ENCODE data around the gene SMAP2. TPM values are rescaled to one million over a fixed set of nuclear protein-coding genes. Genes with fewer than 3 reads are reported as not detected.

SMAP2 gene
- total RNA-seq, 1 donor from 2014 or later = 220 TPM

DNA sequence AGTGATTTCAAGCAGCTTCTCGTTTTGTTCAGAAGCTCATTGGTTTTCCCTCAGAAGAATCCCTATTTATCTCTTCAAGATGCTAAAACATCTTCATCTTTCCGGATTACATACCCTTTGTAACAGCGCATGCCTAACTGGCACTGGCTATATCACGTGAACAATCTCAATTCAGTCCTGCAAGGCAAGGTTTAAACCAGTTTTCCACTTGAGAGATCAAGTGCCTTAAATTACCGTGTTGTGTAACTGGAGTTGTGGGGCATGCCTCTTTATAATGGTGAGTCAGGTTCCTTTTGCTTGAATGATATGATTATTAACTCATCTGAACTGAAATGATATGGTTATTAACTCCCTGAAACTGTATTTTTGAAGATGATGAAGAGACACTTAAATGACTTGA lies 65.7 kb downstream of the SMAP2 start:
- ATAC-seq (ENCODE audit: low read depth) = no peak
- Mint-ChIP-seq H3K27ac (no peak overlapping the region), H3K9me3 (no peaks in the 10 kb centered on the region), H3K27me3 (no peaks in the 10 kb centered on the region), H3K36me3 (ENCODE audit: low read depth) (peaks cover 3% of the 10 kb centered on the region), H3K4me3 (no peak overlapping the region), H3K4me1 (peaks cover 4% of the 10 kb centered on the region)
- ChIA-PET CTCF (interaction anchor here (1.0 to 3.3 kb wide), 5 partner anchors 57 to 295 kb away, joined by 3 to 31 read pairs (median 6); no protein-coding TSS in a partner anchor), POLR2A (no interaction called here)
- intact Hi-C loops (cut with micrococcal nuclease) = no loop called here
- TF ChIP-seq CTCF (IDR thresholded peaks at IDR 0.05) = no peak
- DNase-seq = no peak

DNA sequence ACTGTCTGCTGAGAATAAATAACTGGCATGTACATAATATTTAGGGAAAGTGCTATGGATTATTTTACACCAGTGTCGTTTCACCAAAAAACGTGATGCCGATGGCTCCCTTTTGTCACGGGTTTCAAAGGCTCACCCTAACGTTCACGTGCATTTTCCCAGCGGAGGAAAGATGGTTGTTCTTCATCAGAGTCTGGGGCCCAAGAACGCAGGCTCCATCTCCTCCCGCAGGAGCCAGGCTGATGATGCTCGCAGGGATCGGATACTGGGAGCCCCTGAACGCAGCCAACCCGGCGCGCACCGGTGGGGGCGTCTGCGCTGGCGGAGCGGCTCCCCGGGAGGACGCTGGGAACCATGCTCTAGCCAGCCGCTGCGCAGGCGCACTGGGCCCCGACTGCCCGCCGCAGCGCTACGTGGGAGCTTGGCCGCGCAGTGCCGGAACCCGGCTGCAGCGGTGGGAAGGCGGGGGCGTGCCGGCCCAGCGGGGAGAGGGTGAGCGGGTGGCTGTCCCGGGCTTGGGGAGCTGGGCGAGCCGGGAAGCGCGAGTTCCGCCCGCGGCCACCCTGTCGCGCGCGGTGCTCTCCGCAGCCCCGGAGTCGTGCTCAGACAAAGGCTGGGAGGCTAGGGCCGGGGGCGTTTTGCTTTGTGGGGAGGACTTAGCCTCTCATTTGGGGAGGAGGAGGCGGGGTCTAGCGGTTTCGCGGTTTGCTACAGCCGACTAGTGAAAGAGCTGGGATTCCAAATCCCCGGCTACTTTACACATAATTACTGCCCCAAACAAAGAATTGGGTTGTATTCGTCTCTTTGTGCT lies 76.4 kb downstream of the SMAP2 start, which contains the start of gene ZFP69B:
ZFP69B (plus strand) TSS at position 793 of the 811 bp plus-strand sequence. CDS start 486 bp downstream, outside the sequence.
- TF ChIP-seq CTCF (IDR thresholded peaks at IDR 0.05) = no peak
- Mint-ChIP-seq H3K36me3 (ENCODE audit: low read depth) (peaks cover 33% of the 10 kb centered on the region), H3K27ac (peak within 1 kb of the TSS; percentile 90), H3K9me3 (peaks cover 14% of the 10 kb centered on the region), H3K4me1 (peaks cover 30% of the 10 kb centered on the region), H3K27me3 (no peaks in the 10 kb centered on the region), H3K4me3 (peak within 1 kb of the TSS; percentile 86)
- ATAC-seq (ENCODE audit: low read depth) (peak; percentile 80), DNase-seq (peak; percentile 97)
- ChIA-PET POLR2A (interaction anchor here (0.6 to 2.1 kb wide), 20 partner anchors 9 to 1302 kb away, joined by 3 to 18 read pairs (median 6); partner anchors contain the start of genes COL9A2, CTPS1, EXO5 and NFYC), CTCF (interaction anchor here (0.9 to 2.4 kb wide), 3 partner anchors 10 to 83 kb away, joined by 3 to 14 read pairs (median 4); no protein-coding TSS in a partner anchor)
- intact Hi-C loops (cut with micrococcal nuclease) = loop anchor here (1.0 to 5.0 kb wide), 5 partner anchors 27 to 192 kb away; partner anchors contain the start of genes EXO5, SMAP2, ZFP69 and ZMPSTE24

GRCh38 chr1:40450495-40451237 lies 77.1 kb downstream of the SMAP2 start:
- H3K36me3 Mint-ChIP-seq (ENCODE audit: low read depth) = peaks cover 37% of the 10 kb centered on the region
- ChIA-PET POLR2A (interaction anchor here (0.6 to 2.1 kb wide), 22 partner anchors 8 to 529 kb away, joined by 3 to 18 read pairs (median 6); partner anchors contain the start of genes COL9A2, CTPS1, EXO5 and NFYC), CTCF (interaction anchor here (0.9 to 2.4 kb wide), 3 partner anchors 11 to 82 kb away, joined by 3 to 14 read pairs (median 4); no protein-coding TSS in a partner anchor)
- H3K9me3 Mint-ChIP-seq = peaks cover 16% of the 10 kb centered on the region
- H3K27me3 Mint-ChIP-seq = no peaks in the 10 kb centered on the region
- H3K4me3 Mint-ChIP-seq = peak overlapping the region; percentile 86
- intact Hi-C loops (cut with micrococcal nuclease) = loop anchor here (1.0 to 5.0 kb wide), 5 partner anchors 27 to 192 kb away; partner anchors contain the start of genes EXO5, SMAP2, ZFP69 and ZMPSTE24
- TF ChIP-seq CTCF (IDR thresholded peaks at IDR 0.05) = no peak
- DNase-seq = peak; percentile 47
- ATAC-seq (ENCODE audit: low read depth) = peak; percentile 64
- peak overlapping the region; percentile 90 for H3K27ac Mint-ChIP-seq
- peaks cover 30% of the 10 kb centered on the region for H3K4me1 Mint-ChIP-seq

- H3K27me3 Mint-ChIP-seq = no peaks in the 10 kb centered on the region
- H3K4me3 Mint-ChIP-seq = peak overlapping the region; percentile 86
- ChIA-PET CTCF (interaction anchor here (2.4 kb wide), 1 partner anchor 13 kb away, joined by 14 read pairs; no protein-coding TSS in a partner anchor), POLR2A (interaction anchor here (0.6 to 2.1 kb wide), 9 partner anchors 16 to 298 kb away, joined by 3 to 18 read pairs (median 8); partner anchors contain the start of genes EXO5, NFYC, ZFP69 and ZNF684)
- ATAC-seq (ENCODE audit: low read depth) (no peak), DNase-seq (no peak)
- H3K27ac Mint-ChIP-seq = peak overlapping the region; percentile 90
- no peak for TF ChIP-seq CTCF (IDR thresholded peaks at IDR 0.05)
- intact Hi-C loops (cut with micrococcal nuclease) = loop anchor here (5.0 kb wide), 1 partner anchor 79 kb away; the partner anchor contains the start of gene SMAP2
- peaks cover 30% of the 10 kb centered on the region for H3K4me1 Mint-ChIP-seq
- peaks cover 42% of the 10 kb centered on the region for H3K36me3 Mint-ChIP-seq (ENCODE audit: low read depth)
- peaks cover 14% of the 10 kb centered on the region for H3K9me3 Mint-ChIP-seq
Observed at GRCh38 chr1:40451238-40451585, 77.7 kb downstream of the SMAP2 start.

Measured in activated B cell treated with CpG ODN at 0.5 μM for 24 hours (primary cell).